ENCODE results near the gene ZNF618.

Gene ZNF618

DNA sequence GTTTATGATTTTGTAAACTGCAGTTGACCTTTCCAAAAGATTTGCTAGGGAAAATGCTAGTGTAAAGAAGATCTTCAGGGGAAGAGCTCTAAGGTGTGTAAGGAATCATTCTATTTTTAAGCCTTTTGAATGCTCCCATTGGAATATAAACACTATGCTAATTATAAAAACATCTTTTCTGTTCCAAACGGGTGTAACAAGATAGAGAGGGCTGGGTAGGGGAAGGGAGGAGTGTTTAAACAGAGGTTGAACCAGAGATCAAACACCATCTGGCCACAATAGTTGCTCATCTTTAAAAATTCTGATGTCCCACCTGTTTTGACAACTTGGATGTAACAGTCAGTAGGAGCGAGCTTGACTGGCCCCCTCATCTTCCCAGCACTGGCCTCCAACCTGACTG, 38.4 kb downstream of the ZNF618 start:
- no peak for DNase-seq

DNA sequence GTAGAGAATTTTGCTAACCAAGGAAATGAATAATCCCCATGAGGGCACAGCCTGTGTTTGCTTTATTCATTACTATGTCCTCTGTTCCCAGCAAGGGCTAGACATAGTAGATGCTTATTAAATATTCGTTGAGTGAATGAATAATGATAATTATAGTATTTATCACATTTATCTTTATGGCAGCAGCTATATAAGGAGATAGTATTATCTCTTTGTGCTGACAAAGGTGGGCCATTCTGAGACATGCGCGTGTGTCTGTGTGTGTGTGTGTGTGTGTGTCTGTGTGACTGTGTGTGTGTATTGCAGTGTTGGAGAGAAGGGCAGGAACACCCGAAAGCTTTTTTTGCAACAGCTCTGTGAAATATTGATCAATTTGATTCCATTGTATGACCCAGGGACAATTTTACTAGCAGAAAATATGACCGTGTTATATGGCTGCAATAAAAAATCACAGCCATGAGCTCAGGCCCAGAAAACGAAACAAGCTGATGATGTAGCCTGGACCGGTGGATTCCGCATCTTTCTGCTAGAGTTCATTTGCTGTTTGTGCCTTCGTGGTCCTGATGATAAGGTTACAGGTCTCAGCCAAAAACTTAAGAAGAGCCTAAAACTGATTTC, 39.8 kb downstream of the ZNF618 start:
- no peak for DNase-seq

DNA sequence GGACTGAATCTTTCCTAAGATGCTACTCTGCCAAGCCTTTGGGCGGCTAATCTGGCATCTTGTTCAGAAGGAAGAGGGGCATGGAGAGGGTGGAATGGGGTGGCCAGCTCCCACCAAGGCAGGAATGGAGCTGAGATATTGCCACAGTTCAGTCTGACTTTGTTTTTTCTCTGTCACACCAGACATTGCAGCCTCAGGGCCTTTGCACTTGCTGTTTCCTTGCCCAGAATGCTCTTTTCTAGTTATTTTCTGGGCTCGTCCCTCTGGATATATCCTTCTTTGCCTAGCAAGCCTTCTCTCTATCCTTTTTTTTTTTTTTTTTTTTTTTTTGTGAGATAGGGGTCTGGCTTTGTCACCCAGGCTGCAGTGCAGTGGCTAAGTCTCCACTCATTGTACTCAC, 40.8 kb downstream of the ZNF618 start:
- DNase-seq = no peak

DNA sequence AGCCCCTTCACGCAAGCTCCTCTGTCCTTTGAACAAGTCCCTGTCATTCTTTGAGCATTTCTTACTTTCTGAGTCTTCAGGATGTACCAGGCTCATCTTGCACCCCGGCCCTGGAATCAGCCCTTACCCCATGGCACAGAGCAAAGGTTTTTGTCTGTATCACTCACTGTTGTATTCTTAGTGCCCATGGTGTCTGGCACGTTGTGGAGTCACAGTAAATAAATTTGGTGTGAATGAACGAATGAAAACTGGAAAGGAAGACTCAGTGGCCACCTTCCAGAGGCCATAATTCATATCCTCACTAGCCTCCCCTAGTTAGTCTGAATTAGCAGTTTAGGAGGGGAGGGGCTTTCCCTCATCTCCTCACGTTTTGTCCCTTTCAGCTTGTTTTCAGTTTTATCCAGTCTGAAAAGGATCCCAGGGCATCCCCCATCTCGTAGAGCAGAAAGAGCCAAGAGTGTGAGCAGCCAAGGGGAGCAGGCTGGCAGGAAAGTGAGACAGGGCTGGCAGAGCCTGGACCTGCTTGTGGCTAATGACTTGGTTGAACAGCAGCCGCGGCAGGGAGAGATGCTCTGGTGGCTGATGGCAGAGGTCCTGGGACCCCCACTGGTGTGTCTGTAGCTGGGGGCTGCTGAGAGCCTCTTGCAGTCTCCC, 42.7 kb downstream of the ZNF618 start:
- no peak for DNase-seq

DNA sequence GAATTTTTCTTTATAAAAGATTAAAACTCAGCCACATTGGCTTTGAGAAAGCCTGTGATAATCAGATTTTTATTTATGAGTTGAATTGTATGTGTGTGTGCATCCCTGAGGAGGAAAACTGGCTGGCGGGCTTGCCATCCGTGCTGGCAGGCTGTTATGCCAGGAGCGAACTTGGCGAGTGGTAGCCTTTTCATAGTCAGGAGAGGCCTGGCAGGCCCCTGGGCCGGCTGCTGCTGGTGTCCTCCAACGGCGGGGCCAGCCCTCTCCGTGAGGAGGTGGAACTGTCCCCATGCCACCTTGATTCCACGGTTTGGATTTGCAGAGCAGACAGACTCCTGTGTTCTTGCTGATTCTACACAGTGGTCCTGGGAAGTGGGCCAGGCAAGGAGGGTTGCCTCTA, 43.3 kb downstream of the ZNF618 start:
- no peak for DNase-seq

DNA sequence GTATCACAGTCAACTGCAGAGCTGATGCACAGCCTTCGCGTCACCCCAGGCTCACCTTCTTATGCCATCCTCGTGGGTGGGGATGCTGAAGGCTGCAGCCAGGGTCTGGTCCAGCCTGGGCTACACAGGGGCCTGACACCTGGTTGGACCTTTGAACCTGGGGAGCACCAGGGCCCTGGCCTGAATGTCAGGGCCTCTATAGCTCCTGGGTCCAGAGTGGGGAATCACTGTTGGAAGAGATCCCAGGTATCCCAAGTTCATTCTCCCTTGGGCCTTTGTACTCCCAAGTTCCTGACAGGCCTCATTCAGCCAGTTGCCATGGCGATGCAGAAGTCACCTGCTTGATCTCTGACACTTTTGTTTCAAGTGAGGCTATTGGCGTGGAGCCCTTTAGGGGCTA, 43.8 kb downstream of the ZNF618 start:
- no peak for DNase-seq

DNA sequence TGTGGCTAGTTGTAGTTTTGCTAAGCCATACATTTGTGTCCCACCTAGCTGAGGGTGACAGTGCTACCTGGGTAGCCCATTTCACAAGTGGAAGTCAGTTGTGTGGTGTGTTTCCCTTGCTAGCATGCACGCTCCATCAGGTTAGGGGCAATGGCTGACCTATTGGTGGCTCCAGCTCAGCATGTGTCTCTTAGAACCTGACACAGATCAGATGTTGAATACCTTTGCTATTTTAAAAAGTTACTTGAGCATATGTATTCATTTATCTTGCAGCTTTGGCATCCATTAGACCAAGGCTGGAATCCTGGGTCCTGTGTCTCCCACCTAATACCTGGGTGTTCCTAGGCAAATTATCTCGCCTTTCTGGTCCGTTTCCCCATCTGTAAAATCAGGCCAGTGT, 44.8 kb downstream of the ZNF618 start:
- no peak for DNase-seq

DNA sequence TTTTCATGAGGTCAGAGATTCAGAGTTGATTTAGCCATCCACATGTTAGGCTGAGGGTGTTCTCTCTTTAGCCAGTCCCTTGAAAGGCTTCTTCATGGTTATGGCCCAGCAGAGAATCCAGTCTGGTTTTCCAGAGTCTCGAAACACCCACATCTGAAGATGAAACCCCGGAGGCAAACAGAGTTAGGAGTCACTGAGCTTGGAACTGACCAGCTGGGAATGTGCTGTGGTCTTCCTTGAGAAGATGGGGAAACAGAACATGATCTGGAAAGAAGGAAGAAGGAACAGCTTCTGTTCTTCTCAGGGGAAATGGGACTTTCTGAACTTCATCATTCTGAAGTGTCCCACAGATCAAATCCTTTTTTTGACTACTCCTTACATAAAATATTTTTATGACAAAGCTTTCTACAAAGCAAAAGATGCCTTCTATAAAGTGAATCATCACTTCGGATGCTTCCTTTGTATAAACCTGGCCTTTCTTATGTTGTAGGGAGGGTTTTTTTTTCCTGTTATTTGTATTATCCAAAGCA, 45.4 kb downstream of the ZNF618 start:
- DNase-seq = no peak

DNA sequence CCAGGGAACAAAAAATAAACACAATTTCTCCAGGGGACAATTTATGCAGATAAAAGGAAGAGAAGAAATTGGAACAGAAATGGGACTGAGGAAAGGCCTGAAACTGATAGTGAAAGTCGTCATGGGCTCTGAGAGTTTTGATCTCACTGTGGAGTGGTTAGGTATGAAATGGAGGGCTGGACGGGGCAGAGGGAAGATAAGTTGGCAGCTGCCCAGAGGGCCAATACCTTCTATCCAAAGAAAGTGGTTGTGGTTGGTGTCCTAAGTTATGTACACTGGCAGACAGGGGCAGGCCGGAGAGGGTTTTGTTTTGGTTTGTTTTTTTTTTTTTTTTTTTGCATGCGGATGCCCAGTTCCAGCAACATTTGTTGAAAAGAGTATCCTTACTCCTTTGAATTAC, 46.1 kb downstream of the ZNF618 start:
- no peak for DNase-seq

DNA sequence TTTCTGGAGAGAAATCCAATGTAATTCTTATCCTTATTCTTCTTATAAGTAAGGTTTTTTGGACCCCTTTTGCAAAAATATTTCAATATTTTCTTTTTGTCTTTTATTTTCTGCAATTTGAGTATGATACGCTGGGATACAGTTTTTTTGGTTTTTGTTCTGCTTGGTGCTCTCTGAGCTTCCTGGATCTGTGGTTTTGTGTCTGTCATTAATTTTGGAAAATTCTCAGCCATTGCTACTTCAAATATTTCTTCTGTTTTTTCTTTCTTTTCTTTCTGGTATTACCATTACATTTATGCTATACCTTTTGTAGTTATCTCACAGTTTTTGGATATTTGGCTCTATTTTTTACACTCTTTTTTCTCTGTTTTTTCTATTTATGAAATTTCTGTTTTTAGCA, 50.1 kb downstream of the ZNF618 start:
- DNase-seq = no peak

DNA sequence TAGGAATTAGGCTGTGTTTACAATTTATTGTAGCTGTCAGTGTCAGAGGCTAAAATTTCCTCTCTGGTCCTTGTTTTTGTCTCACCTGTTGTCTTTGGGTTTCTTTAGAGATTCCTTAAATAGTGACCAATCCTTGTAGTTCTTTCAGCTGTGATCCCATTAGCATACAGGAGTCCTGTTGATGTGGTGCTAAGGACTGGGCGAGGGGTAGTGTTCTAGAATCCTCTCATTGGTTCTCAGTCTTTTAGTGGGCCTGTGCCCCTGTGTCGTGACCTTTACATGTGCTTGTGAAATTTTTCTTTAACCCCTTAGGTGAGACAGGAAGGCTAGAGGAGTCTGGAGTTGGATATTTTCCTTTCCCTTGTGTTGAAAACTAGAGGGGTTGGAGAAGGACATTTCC, 51.2 kb downstream of the ZNF618 start:
- DNase-seq = no peak

DNA sequence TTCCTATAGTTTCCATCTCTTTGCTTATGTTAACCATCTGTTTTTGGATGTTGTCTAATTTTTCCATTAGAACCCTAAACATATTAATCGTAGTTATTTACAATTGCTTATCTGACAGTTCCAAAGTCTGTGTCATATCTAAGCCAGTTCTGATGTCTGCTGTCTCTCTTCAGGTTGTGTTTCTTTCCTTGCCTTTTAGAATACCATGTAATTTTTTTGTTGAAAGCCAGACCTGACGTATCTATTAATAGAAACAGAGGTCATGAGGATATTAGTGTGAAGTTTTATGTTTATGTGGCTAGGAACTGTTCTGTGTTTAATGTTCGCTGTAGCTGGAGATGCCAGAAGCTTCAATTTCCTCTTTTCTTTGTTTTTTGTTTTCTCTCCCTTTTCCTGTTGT, 52.2 kb downstream of the ZNF618 start:
- DNase-seq = no peak

DNA sequence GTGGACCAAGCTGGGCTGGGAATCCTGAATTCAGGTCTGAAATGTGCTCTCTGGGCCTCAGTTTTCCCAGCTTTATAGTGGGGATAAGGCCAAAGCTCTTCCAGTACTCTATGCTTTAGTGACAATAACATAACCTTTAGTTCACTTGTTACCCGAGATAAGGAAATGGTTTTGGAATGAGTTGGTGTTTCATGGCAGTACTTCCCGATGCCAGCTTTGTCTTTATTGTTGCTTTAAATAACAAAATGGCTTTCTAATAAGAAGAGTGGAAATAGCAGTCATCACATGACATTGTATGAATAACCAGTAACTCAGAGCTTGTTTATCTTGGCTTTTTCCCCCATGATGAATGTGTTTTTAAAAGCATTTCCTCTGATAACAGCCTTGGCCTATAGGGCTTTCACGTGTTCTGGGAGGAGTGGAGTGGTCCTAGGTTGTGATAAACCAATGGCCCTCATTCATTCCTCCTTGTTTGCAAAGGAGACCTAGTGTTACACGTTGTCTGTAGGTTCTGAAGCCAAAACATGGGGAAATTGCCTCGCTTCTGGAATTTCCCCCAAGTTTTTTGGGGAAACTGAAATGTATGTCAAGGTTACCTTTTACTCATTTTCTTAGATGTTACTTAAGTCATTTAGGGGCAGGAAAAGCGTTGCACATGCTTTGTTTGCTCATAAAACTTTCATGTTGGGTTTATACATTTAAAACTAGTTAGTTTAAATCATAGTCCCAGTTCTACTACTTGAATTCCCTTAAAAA, 53.7 kb downstream of the ZNF618 start:
- DNase-seq = no peak

DNA sequence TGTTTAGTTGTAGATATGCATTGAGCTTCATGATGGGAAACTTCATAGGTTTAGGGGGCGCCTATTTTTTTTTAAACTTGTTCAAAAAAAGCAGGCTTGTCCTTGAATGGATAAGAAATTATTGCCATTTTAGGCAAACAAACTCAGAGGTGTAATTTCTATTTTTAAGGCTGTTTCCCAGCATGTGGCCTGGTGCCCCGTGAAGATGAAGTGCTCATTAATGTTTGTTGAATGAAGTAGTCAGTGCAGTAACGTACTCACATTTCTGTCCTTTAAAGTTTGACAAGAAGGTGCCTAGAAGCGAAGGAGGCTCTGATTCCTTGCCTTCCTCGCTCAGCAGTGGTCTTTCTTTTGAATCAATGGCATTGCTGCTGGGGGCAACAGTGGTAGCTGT, 54.3 kb downstream of the ZNF618 start:
- no peak for DNase-seq

DNA sequence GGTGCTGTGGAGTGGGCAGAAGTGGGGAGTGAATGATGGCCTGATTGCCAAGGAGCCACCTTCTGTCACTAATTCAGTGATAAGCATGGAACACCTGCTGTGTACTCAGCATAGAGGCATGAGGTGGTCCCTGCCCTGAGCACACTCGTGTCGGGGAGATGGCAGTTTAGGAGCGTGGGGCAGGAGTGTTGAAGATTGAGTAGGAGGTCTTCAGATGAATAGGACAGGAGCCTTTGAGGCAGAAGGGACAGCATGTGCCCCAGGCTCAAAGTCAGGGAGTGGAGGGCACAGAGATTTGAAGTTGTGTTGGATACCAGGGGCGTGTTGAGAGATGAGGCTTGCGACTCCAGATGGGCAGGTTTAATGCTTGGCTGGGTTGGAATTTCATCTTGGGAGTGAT, 55.0 kb downstream of the ZNF618 start:
- no peak for DNase-seq

DNA sequence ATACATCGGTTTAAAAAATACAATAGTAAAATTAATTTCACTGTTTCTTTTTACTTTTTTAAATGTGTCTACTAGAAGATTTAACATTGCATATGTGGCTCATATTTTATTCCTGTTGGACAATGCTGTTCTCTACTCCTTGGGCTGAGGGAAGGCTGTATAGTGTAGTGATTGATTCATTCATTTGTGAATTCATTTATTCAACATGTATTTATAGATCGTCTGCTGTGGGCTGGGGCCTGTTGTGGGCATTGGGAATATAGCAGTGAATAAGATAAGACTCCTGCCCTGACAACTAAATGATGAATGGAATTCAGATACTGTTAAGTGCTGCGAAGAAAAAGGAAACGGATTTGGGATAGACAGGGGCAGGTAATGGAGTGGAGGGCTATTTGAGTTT, 55.7 kb downstream of the ZNF618 start:
- DNase-seq = no peak

DNA sequence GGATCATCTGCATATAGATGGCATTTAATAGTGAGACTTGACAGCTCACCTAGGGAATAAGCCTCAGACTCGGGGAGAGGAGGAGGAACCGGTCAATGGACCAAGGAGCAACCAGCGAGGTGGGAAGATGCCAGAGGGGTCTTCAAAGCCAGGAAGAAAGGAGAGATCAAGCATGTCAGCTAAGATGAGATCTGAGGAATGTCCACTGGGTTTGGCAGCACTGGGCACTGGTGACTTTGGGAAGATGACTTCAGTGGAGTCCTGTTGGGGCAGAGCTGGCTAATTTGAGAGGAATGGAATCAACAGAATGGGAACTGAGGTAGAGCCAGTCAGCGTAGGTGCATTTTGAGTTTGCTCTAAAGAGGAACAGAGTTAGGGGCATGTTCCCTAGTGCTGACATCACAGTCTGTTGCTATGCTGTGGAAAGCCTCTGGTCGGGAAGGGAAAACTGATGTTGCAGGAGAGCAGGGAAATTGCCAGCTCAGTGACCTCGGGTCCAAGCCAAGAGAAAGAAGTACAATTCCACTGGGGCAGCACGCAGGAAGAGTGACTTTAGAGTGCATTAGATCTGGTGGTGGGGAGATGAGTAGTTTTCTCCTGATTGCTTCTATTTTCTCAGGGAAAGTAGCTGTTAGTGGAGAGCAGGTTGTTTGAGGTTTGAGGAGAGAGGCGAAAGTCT, 56.9 kb downstream of the ZNF618 start:
- DNase-seq = no peak

DNA sequence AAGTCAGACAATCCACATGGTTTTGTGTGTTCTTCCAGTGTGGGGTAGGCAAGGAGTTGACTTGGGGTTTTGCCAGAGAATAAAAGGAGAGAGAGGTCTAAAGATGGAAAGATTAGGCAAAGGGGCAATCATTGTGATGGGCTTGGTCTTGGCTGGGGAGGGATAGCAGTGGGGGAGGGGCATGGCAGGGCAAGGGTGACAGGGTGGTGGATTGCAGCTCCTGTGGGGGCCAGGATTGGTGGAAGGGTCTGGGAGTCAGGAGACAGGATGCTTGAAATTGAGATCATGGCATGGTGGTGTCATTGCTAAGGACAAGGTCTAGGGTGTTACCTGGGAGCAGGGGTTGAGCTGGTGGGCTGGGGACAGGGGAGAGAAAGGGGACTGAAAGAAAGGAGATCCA, 57.6 kb downstream of the ZNF618 start:
- no peak for DNase-seq

DNA sequence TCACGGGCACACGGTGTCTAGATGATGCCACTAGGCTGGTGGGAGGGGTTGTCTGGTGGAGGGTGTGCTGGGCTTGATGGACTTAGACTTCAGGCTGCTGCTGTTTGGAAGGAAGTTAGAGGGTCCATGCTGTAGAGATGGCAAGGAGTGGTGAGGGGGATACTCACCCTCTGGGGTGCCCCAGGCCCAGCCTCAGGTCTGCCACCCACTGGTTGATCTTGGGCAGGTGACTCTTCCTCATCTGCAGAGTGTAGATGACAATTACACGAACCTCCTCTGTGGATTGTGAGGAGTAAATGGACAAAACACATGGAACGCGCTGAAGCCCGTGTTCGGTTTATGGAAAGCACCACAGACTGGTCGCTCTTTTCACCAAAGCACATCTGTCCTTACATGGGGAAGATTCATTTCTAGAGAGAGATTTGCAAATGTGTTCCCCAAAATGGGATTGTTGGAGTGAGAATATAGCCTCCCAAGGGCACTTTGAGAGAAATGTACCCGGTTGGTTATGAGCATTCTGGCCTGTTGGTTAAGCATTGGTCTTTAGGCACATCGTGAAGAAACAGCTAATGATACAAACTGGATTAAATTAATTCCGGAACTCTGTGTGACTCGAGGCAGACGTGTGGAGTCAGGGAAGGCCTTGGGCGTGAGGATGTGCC, 58.2 kb downstream of the ZNF618 start:
- no peak for DNase-seq

DNA sequence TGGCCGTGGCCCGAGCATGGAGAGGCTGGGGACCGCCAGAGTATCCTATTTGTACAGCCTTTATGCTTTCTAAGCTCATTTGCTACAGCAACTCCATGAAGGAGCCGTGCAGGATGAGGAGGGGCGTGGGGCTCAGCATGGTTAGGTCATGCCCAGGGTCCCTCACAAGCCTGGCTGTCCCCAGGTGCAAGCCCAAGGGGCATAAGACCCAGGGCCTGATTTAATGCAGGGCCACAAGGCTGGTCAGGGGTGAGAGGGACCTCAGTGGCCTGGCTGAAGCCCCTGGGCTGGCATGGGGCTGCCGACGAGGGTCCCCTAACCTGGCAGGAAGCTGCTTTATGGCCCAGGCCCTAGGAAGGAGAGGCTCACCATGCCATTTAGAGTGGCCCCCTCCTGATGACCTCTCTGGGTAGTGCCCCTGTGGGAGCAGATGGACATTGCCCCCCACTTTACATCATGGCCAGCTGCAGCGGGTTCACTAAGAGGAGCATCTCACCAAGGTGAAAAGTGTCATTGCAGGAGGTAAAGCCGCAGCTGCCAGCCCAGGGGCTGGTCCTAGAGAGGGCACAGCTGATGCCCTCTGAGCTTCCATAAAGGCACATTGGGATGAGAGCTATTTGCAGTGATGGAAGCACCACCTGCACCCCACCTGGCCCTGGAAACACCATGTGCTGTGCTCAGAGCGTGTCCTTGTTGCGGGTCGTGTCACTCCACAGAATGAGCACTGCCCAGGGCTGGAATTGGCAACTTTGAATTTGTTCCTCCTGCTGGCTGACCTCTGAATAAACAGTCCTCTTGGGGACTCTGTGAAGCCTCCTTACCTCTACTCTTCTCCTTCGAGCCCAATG, 58.9 kb downstream of the ZNF618 start:
- DNase-seq = no peak

DNA sequence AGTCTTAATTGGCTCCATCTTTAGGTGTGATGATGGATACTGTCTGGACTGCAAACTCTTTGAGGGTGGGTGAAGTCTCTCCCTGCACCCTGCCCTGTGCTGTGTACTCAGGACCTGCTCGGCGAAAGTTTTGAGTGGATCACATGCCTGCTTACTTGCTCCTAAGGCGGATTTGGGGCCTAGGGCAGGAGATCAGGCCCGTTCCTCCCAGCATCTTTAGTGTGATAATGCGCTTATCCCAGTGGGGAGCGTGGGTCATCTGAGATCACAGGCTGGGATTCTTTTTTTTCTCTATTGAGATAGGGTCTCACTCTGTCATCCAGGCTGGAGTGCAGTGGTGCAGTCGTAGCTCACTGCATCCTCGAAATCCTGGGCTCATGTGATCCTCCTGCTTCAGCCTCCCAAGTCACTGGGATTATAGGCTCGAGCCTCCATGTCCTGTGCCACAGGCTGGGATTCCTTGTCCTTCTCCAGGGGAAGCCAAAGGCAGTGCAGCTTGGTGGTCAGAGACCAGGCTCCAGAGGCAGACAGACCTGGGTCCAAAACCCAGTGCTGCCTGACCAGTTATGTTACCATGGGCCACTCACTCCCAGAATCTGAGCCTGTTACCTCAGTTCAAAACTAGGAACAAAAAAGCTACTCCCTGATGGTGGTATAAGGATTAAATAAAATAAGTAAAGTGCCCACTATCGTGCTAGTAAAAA, 59.7 kb downstream of the ZNF618 start:
- no peak for DNase-seq

Data from stimulated activated CD4-positive, alpha-beta T cell treated with anti-CD3 and anti-CD28 coated beads, Interleukin-2, amount 100 ng/mL, for 24 hours (primary cell).